Ovary (tissue), 9 donors: ENCODE results near the gene ARL8A. TPM values are rescaled to one million over a fixed set of nuclear protein-coding genes. Genes with fewer than 3 reads are reported as not detected.
A peak's percentile ranks its signal among the peaks of the same experiment; 100 is the strongest.

Source experiments
- DNase-seq, 5 donors: peaks; one replicate each; pipeline ENCODE4 v3.0.0-alpha.2; 2019 to 2020
- H3K27ac ChIP-seq, 2 donors: fragments of 200-600 bp; one replicate each; pipeline versions ENCODE4 v1.5.1 to v1.8.0; 2019 to 2022
- H3K27me3 ChIP-seq: fragments of 200-600 bp; one replicate; pipeline ENCODE4 v1.8.0; 2022
- H3K36me3 ChIP-seq: fragments of 200-600 bp; sonication (generic); one replicate; pipeline ENCODE4 v1.5.1; 2019
- H3K4me1 ChIP-seq: one replicate; pipeline ENCODE4 v1.8.1; 2013; ENCODE audit warnings: mild to moderate bottlenecking, moderate library complexity; ENCODE audit not compliant: insufficient read depth
- H3K4me3 ChIP-seq: fragments of 200-600 bp; sonication (generic); one replicate; pipeline ENCODE4 v1.5.1; 2017
- H3K9me3 ChIP-seq, 2 donors: fragments of 200-600 bp in 1 of 2; sonication (generic) in 1 of 2; one replicate each; pipeline versions ENCODE4 v1.5.1 to v1.8.1; 2013 to 2019; ENCODE audit warnings: mild to moderate bottlenecking in 1 of 2, moderate library complexity in 1 of 2
- CTCF ChIP-seq, 3 donors: fragments of 450-650 bp in 2 of 3; fragments of 200-600 bp in 1 of 3; IDR thresholded peaks; one replicate each; pipeline versions ENCODE4 v1.5.1 to v1.8.0; 2016 to 2022; ENCODE audit warnings: antibody characterized with exemption in 3 of 3, mild to moderate bottlenecking in 1 of 3
- EP300 ChIP-seq: sonication (generic); formaldehyde crosslinking; IDR thresholded peaks from one replicate; pipeline ENCODE4 v1.6.1; 2017; ENCODE audit warnings: antibody characterized with exemption
- POLR2A ChIP-seq: fragments of 450-650 bp; IDR thresholded peaks from one replicate; pipeline ENCODE4 v1.6.1; 2017; ENCODE audit warnings: antibody characterized with exemption, mild to moderate bottlenecking, moderate library complexity
- WGBS, 3 donors: extraction: QIAGEN DNeasy Blood & Tissue Kit in 1 of 3; methylation state at CpG; one replicate each; pipeline versions ENCODE4 v1.1.5 to v1.1.7; 2013 to 2017; 5-methylcytosine and 5-hydroxymethylcytosine counted together
- intact Hi-C, 4 donors: fragments of 100-400 bp; cut with DNase I; formaldehyde crosslinking; loops; one replicate each; pipeline versions ENCODE4 v1.11.0 to v1.15.1; 2022 to 2023
- polyA plus RNA-seq, 2 donors: library from polyadenylated mRNA; stranded (reverse); fragments of 200-250 nt in 1 of 2; fragments of 350-450 nt in 1 of 2; fragmentation: Illumina TruSeq in 1 of 2; extraction: RNeasy Lipid Tissue Mini Kit (QIAGEN cat#74804) in 1 of 2; gene quantifications; one replicate each; pipeline ENCODE4 v1.2.3, GENCODE V29; 2013 to 2014
- total RNA-seq, 7 donors: library from RNA; depleted of rRNA in 2 of 7; stranded (reverse); fragments of >200 nt in 2 of 7; fragmentation: NEBNext Ultra II Directional in 3 of 7; extraction: Animal tissue kit (Norgen Biotek cat#: 25700) in 3 of 7; gene quantifications; one replicate each; pipeline versions ENCODE4 v1.1.0 to v1.2.4, GENCODE V29; 2016 to 2023
- donor health status: DM: no; HTN: no; CAD: no; lungs with moderate emphysema.
- donor health status: DM: no; HTN: no; CAD: no.
- donor health status: Bipolar disorder and iron deficiency.
- donor health status: DM: yes; HTN: yes; CAD: no.
- donor health status: DM: no; HTN: no; CAD: no.
- donor health status: DM: yes; HTN: yes; CAD: no.

The ARL8A gene
- total and polyA plus RNA-seq, 9 donors: 20.0 to 95.9 (median 65.8) TPM

- intact Hi-C loops: loop anchor here in 2 of 4 donors (5.0 to 10.0 kb wide), 2 partner anchors 121 to 239 kb away; partner anchors contain the start of gene ELF3 (in 1 of the 2)
- DNase-seq: peak in 2 of 5 donors; percentile 52 to 54
- H3K4me3 ChIP-seq: no peak overlapping the region
- no peaks in the 10 kb centered on the region for H3K36me3 ChIP-seq
- H3K4me1 ChIP-seq: peaks cover 27% of the 10 kb centered on the region
- no peaks in the 10 kb centered on the region for H3K9me3 ChIP-seq
- 44 to 55% (median 46%) methylated on average over 8 of the region's 8 CpGs for WGBS, 3 donors
- TF ChIP-seq EP300 (no peak), CTCF (IDR thresholded peaks at IDR 0.05) (no peak), POLR2A (no peak)
- no peaks in the 10 kb centered on the region for H3K27me3 ChIP-seq
- peak overlapping the region; percentile 18 to 93 for H3K27ac ChIP-seq
Measured at GRCh38 chr1:202133496-202133895, 11.0 kb downstream of the ARL8A start.

GRCh38 chr1:202133001-202133400, 11.5 kb downstream of the ARL8A start:
- H3K27me3 ChIP-seq: no peaks in the 10 kb centered on the region
- no peak overlapping the region for H3K4me3 ChIP-seq
- intact Hi-C loops: loop anchor here in 2 of 4 donors (5.0 to 10.0 kb wide), 2 partner anchors 121 to 238 kb away; partner anchors contain the start of gene ELF3 (in 1 of the 2)
- TF ChIP-seq POLR2A (no peak), CTCF (IDR thresholded peaks at IDR 0.05) (peak in 1 of 3 donors; percentile 22)
- H3K9me3 ChIP-seq: no peaks in the 10 kb centered on the region
- no peaks in the 10 kb centered on the region for H3K36me3 ChIP-seq
- WGBS, 3 donors: 37 to 57% (median 47%) methylated on average over 14 of the region's 14 CpGs
- DNase-seq: peak in 4 of 5 donors; percentile 40 to 63 (median 56)
- H3K27ac ChIP-seq: peak overlapping the region; percentile 79 to 93
- H3K4me1 ChIP-seq: peaks cover 27% of the 10 kb centered on the region

GRCh38 chr1:202131956-202132821, 12.3 kb downstream of the ARL8A start:
- DNase-seq: peak; percentile 83 to 89 (median 86)
- no peaks in the 10 kb centered on the region for H3K27me3 ChIP-seq
- H3K4me1 ChIP-seq: peaks cover 27% of the 10 kb centered on the region
- 16 to 31% (median 17%) methylated on average over 12 of the region's 12 CpGs for WGBS, 3 donors
- H3K9me3 ChIP-seq: no peaks in the 10 kb centered on the region
- no peak overlapping the region for H3K4me3 ChIP-seq
- no peak for TF ChIP-seq POLR2A
- no peak for TF ChIP-seq CTCF (IDR thresholded peaks at IDR 0.05)
- no peak for TF ChIP-seq EP300
- no peaks in the 10 kb centered on the region for H3K36me3 ChIP-seq
- H3K27ac ChIP-seq: peak overlapping the region; percentile 79 to 93
- intact Hi-C loops: loop anchor here in 2 of 4 donors (5.0 to 10.0 kb wide), 2 partner anchors 120 to 237 kb away; partner anchors contain the start of gene ELF3 (in 1 of the 2)

- no peak for TF ChIP-seq EP300
- no peak for TF ChIP-seq POLR2A
- TF ChIP-seq CTCF (IDR thresholded peaks at IDR 0.05): no peak
- Histone ChIP-seq H3K27me3 (no peaks in the 10 kb centered on the region), H3K4me1 (peaks cover 27% of the 10 kb centered on the region), H3K4me3 (no peak overlapping the region), H3K9me3 (no peaks in the 10 kb centered on the region), H3K36me3 (no peaks in the 10 kb centered on the region), H3K27ac (peak overlapping the region; percentile 38 to 93)
- WGBS, 3 donors: 56 to 71% (median 63%) methylated on average over 9 of the region's 9 CpGs
- intact Hi-C loops: loop anchor here in 2 of 4 donors (5.0 to 10.0 kb wide), 2 partner anchors 119 to 236 kb away; partner anchors contain the start of gene ELF3 (in 1 of the 2)
- no peak for DNase-seq
Measured at GRCh38 chr1:202130816-202131522, 13.6 kb downstream of the ARL8A start.
